ENCODE results near the gene LYSMD1.

Gene LYSMD1

DNA sequence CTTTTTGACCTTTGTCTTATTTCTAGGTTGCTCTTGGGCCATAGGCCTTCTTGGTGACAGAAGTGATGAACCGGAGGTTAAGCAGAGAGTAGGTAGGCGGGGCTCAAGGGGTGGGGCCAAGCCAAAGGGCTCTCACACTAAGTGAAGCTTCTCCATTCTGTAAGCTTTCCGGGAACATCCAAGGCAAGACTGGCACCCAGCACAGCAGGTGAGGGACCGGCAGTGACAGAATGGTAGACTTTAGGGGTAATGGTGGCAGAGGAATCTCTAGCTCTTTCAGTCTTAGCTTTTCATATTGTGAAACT lies 9.2 kb downstream of the LYSMD1 start, which contains the start of gene TNFAIP8L2:
TNFAIP8L2 (plus strand) TSS at position 135 of the 305 bp plus-strand sequence. CDS start 2,049 bp downstream, outside the sequence.
- no peak within 1 kb of the TSS for H3K9ac ChIP-seq (ENCODE audit: low read length in 2 of 2)
- H3K27ac ChIP-seq (ENCODE audit: low read length) = no peak within 1 kb of the TSS
- no peaks in the 10 kb centered on the region for H3K4me1 ChIP-seq (ENCODE audit: control insufficient read depth, insufficient read depth, low read length)
- peaks cover 24 to 30% of the 10 kb centered on the region in 2 donors for H3K36me3 ChIP-seq (ENCODE audit: control insufficient read depth in 2 of 2, insufficient read depth in 2 of 2, low read length in 2 of 2)
- H3K4me3 ChIP-seq (ENCODE audit: low read length in 2 of 2) = peak within 1 kb of the TSS in 1 of 2 donors; percentile 44
- no peaks in the 10 kb centered on the region for H3K9me3 ChIP-seq (ENCODE audit: control insufficient read depth in 2 of 2, low read length in 2 of 2)
- no peaks in the 10 kb centered on the region for H3K27me3 ChIP-seq (ENCODE audit: control insufficient read depth in 1 of 2, insufficient read depth in 2 of 2, low read length in 2 of 2)

DNA sequence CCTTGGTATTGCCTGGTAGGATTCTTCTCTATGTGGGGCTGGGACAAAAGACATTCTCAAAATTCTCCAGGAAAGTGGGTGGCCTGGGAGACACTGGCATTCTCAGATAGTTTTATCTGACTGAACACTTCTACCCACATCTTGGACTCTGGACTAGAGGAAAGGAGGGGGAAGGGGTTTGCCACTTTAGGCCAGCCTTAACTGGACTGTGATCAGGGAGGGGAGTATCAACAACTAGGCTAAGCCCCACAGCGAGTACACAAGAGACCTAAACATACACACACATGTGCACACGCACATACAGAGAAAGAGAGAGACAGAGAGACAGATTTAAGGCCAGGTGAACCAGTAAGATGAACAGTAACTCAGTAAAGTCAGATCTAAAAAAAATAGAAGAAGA lies 18.0 kb downstream of the LYSMD1 start:
- Histone ChIP-seq H3K4me1 (ENCODE audit: control insufficient read depth, insufficient read depth, low read length) (peaks cover 46% of the 10 kb centered on the region), H3K9ac (ENCODE audit: low read length in 2 of 2) (peak overlapping the region; percentile 84 to 85), H3K4me3 (ENCODE audit: low read length in 2 of 2) (peak overlapping the region in 1 of 2 donors; percentile 88), H3K27me3 (ENCODE audit: control insufficient read depth in 1 of 2, insufficient read depth in 2 of 2, low read length in 2 of 2) (no peaks in the 10 kb centered on the region), H3K9me3 (ENCODE audit: control insufficient read depth in 2 of 2, low read length in 2 of 2) (no peaks in the 10 kb centered on the region), H3K36me3 (ENCODE audit: control insufficient read depth in 2 of 2, insufficient read depth in 2 of 2, low read length in 2 of 2) (no peaks in the 10 kb centered on the region), H3K27ac (ENCODE audit: low read length) (peak overlapping the region; percentile 86)

DNA sequence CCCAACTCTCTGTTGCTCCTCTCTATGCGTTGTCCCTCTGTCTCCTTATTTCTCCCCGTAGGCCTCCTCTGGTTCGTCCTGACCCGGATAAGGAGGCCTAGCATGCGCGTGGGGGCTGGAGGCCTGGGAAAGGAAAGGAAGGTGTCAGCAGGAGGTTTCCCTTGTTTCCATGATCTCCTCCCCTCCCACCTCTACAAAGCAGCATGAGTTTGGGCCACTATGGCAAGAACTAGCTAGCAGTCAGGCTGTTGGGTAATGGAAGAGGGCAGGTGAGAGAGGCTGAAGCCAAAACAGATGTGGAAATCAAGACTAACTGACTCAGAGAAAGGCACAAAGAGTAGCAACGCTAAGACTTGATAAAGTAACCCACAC lies 18.6 kb downstream of the LYSMD1 start:
- H3K36me3 ChIP-seq (ENCODE audit: control insufficient read depth in 2 of 2, insufficient read depth in 2 of 2, low read length in 2 of 2) = no peaks in the 10 kb centered on the region
- no peaks in the 10 kb centered on the region for H3K27me3 ChIP-seq (ENCODE audit: control insufficient read depth in 1 of 2, insufficient read depth in 2 of 2, low read length in 2 of 2)
- peak overlapping the region; percentile 86 for H3K27ac ChIP-seq (ENCODE audit: low read length)
- H3K9me3 ChIP-seq (ENCODE audit: control insufficient read depth in 2 of 2, low read length in 2 of 2) = no peaks in the 10 kb centered on the region
- H3K4me3 ChIP-seq (ENCODE audit: low read length in 2 of 2) = peak overlapping the region; percentile 73 to 88
- H3K4me1 ChIP-seq (ENCODE audit: control insufficient read depth, insufficient read depth, low read length) = peaks cover 51% of the 10 kb centered on the region
- H3K9ac ChIP-seq (ENCODE audit: low read length in 2 of 2) = peak overlapping the region; percentile 84 to 85

- peak within 1 kb of the TSS; percentile 73 to 88 for H3K4me3 ChIP-seq (ENCODE audit: low read length in 2 of 2)
- no peaks in the 10 kb centered on the region for H3K27me3 ChIP-seq (ENCODE audit: control insufficient read depth in 1 of 2, insufficient read depth in 2 of 2, low read length in 2 of 2)
- no peaks in the 10 kb centered on the region for H3K9me3 ChIP-seq (ENCODE audit: control insufficient read depth in 2 of 2, low read length in 2 of 2)
- H3K9ac ChIP-seq (ENCODE audit: low read length in 2 of 2) = peak within 1 kb of the TSS; percentile 84 to 85
- H3K27ac ChIP-seq (ENCODE audit: low read length) = peak within 1 kb of the TSS; percentile 86
- H3K4me1 ChIP-seq (ENCODE audit: control insufficient read depth, insufficient read depth, low read length) = peaks cover 53% of the 10 kb centered on the region
- H3K36me3 ChIP-seq (ENCODE audit: control insufficient read depth in 2 of 2, insufficient read depth in 2 of 2, low read length in 2 of 2) = no peaks in the 10 kb centered on the region
Observed at GRCh38 chr1:151146412-151147131, 19.1 kb downstream of the LYSMD1 start, which contains the start of gene SEMA6C. Gene SEMA6C (minus strand): TSS chr1:151146631. CDS start chr1:151142621, 4,010 bp downstream.

GRCh38 chr1:151146072-151146411 lies 19.7 kb downstream of the LYSMD1 start:
- Histone ChIP-seq H3K4me3 (ENCODE audit: low read length in 2 of 2) (peak overlapping the region; percentile 71 to 88), H3K9ac (ENCODE audit: low read length in 2 of 2) (peak overlapping the region; percentile 66 to 85), H3K9me3 (ENCODE audit: control insufficient read depth in 2 of 2, low read length in 2 of 2) (no peaks in the 10 kb centered on the region), H3K27me3 (ENCODE audit: control insufficient read depth in 1 of 2, insufficient read depth in 2 of 2, low read length in 2 of 2) (no peaks in the 10 kb centered on the region), H3K36me3 (ENCODE audit: control insufficient read depth in 2 of 2, insufficient read depth in 2 of 2, low read length in 2 of 2) (no peaks in the 10 kb centered on the region), H3K4me1 (ENCODE audit: control insufficient read depth, insufficient read depth, low read length) (peaks cover 53% of the 10 kb centered on the region), H3K27ac (ENCODE audit: low read length) (peak overlapping the region; percentile 86)

DNA sequence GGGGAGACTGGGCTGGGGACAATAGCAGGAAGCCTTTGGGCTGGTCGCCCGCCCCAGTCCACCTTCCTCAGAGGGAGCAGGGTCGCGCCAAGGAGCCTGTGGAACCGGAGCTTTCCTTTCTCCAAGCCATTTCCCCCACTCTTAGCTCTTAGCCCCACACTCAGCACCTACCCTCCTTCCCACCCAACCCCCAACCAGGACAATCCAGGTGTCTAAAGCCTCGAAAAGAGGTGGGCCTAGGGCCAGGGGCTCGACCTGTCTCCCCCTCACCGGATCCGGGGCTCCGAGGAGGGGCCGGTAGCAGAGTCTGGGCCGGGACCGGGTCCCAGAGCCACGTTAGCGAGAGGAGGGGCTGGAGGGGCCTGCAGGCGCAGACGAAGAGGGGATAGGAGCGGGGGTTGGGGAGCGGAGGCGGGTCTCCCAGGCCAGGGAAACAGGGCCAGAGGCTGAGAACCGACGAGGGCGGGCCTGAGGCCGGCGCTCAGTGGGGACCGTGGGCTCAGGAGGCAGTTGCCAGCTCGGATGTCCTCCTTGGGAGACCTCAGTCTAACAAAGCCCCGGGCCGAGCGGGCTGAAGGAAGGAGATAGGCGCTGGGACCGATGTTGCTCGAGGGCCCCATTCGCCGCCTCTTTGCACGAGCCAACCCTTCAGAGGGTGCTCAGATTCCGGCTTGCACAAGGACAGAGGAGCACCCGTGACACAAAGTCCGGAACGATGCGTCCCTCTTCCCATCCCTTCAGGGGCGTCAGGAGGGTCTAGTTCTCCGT lies 20.2 kb downstream of the LYSMD1 start:
- Histone ChIP-seq H3K27me3 (ENCODE audit: control insufficient read depth in 1 of 2, insufficient read depth in 2 of 2, low read length in 2 of 2) (no peaks in the 10 kb centered on the region), H3K36me3 (ENCODE audit: control insufficient read depth in 2 of 2, insufficient read depth in 2 of 2, low read length in 2 of 2) (no peaks in the 10 kb centered on the region), H3K27ac (ENCODE audit: low read length) (peak overlapping the region; percentile 86), H3K4me3 (ENCODE audit: low read length in 2 of 2) (peak overlapping the region; percentile 71 to 88), H3K9me3 (ENCODE audit: control insufficient read depth in 2 of 2, low read length in 2 of 2) (no peaks in the 10 kb centered on the region), H3K9ac (ENCODE audit: low read length in 2 of 2) (peak overlapping the region; percentile 66 to 85), H3K4me1 (ENCODE audit: control insufficient read depth, insufficient read depth, low read length) (peaks cover 53% of the 10 kb centered on the region)

GRCh38 chr1:151144474-151145303 lies 21.0 kb downstream of the LYSMD1 start:
- Histone ChIP-seq H3K4me1 (ENCODE audit: control insufficient read depth, insufficient read depth, low read length) (peaks cover 53% of the 10 kb centered on the region), H3K9me3 (ENCODE audit: control insufficient read depth in 2 of 2, low read length in 2 of 2) (no peaks in the 10 kb centered on the region), H3K27ac (ENCODE audit: low read length) (peak overlapping the region; percentile 46), H3K4me3 (ENCODE audit: low read length in 2 of 2) (peak overlapping the region; percentile 71 to 88), H3K9ac (ENCODE audit: low read length in 2 of 2) (peak overlapping the region; percentile 66 to 85), H3K36me3 (ENCODE audit: control insufficient read depth in 2 of 2, insufficient read depth in 2 of 2, low read length in 2 of 2) (peaks cover 0 to 3% of the 10 kb centered on the region in 2 donors), H3K27me3 (ENCODE audit: control insufficient read depth in 1 of 2, insufficient read depth in 2 of 2, low read length in 2 of 2) (no peaks in the 10 kb centered on the region)

DNA sequence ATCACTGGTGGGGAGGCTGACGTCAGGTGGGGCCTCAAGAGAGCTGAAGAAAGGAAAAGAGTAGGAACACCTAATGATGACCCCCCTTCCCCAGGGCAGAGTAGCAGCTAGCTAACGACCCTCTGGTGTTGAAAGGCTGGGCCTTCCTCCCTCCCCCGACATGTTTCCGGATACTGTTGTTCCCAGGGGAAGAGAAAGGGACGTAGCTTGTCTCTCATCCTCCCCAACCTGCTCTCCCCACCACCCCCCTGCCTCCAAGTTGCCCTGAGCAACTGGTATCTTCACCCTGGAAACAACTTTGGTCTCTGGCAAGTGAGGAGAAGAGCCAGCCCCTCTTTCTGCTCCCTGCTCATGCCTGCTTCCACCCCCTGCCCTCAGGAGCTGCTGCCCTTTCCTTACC lies 21.7 kb downstream of the LYSMD1 start:
- Histone ChIP-seq H3K9me3 (ENCODE audit: control insufficient read depth in 2 of 2, low read length in 2 of 2) (no peaks in the 10 kb centered on the region), H3K36me3 (ENCODE audit: control insufficient read depth in 2 of 2, insufficient read depth in 2 of 2, low read length in 2 of 2) (peaks cover 0 to 8% of the 10 kb centered on the region in 2 donors), H3K27ac (ENCODE audit: low read length) (peak overlapping the region; percentile 46), H3K4me1 (ENCODE audit: control insufficient read depth, insufficient read depth, low read length) (peaks cover 53% of the 10 kb centered on the region), H3K27me3 (ENCODE audit: control insufficient read depth in 1 of 2, insufficient read depth in 2 of 2, low read length in 2 of 2) (no peaks in the 10 kb centered on the region), H3K4me3 (ENCODE audit: low read length in 2 of 2) (peak overlapping the region in 1 of 2 donors; percentile 88), H3K9ac (ENCODE audit: low read length in 2 of 2) (no peak overlapping the region)

DNA sequence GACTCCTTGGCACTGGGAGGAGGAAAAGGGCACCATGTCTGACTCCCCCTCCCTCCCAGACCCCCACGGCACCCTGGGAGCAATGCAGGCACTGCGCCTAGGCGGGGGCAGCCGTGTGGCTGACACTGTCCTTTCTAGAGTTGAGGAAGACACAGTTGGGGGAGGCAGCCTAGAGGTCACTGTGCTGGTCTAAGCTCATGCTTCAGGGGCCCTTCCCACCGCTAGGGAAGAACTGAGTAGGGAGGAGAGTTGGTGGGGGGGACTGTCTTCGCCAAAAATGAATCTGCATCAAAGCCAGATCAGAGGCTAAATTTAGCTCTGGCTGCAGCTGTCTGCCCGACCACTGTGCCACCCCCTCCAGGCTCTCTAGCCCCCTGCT lies 22.7 kb downstream of the LYSMD1 start:
- peaks cover 53% of the 10 kb centered on the region for H3K4me1 ChIP-seq (ENCODE audit: control insufficient read depth, insufficient read depth, low read length)
- peak overlapping the region; percentile 46 for H3K27ac ChIP-seq (ENCODE audit: low read length)
- no peaks in the 10 kb centered on the region for H3K27me3 ChIP-seq (ENCODE audit: control insufficient read depth in 1 of 2, insufficient read depth in 2 of 2, low read length in 2 of 2)
- peak overlapping the region in 1 of 2 donors; percentile 36 for H3K9ac ChIP-seq (ENCODE audit: low read length in 2 of 2)
- H3K36me3 ChIP-seq (ENCODE audit: control insufficient read depth in 2 of 2, insufficient read depth in 2 of 2, low read length in 2 of 2) = peaks cover 2 to 8% of the 10 kb centered on the region in 2 donors
- no peaks in the 10 kb centered on the region for H3K9me3 ChIP-seq (ENCODE audit: control insufficient read depth in 2 of 2, low read length in 2 of 2)
- peak overlapping the region in 1 of 2 donors; percentile 88 for H3K4me3 ChIP-seq (ENCODE audit: low read length in 2 of 2)

- Histone ChIP-seq H3K36me3 (ENCODE audit: control insufficient read depth in 2 of 2, insufficient read depth in 2 of 2, low read length in 2 of 2) (peaks cover 4 to 10% of the 10 kb centered on the region in 2 donors), H3K27ac (ENCODE audit: low read length) (peak overlapping the region; percentile 46), H3K4me1 (ENCODE audit: control insufficient read depth, insufficient read depth, low read length) (peaks cover 48% of the 10 kb centered on the region), H3K27me3 (ENCODE audit: control insufficient read depth in 1 of 2, insufficient read depth in 2 of 2, low read length in 2 of 2) (no peaks in the 10 kb centered on the region), H3K4me3 (ENCODE audit: low read length in 2 of 2) (no peak overlapping the region), H3K9ac (ENCODE audit: low read length in 2 of 2) (no peak overlapping the region), H3K9me3 (ENCODE audit: control insufficient read depth in 2 of 2, low read length in 2 of 2) (no peaks in the 10 kb centered on the region)
Observed at GRCh38 chr1:151142411-151143056, 23.2 kb downstream of the LYSMD1 start.

Measured in stomach smooth muscle (tissue), 2 donors.